Activated CD8-positive, alpha-beta memory T cell treated with anti-CD3 and anti-CD28 coated beads, Interleukin-2, amount 50 U/mL, for 48 hours (primary cell): Measurements from ENCODE around the gene CYP2C18.
"Not testable (repeated sequence)": the region's sequence is repeated elsewhere in the genome, so short reads cannot be mapped to it uniquely, and the experiment has no call there.

Source experiments
- DNase-seq: peaks from one replicate; pipeline ENCODE4 v3.0.0-alpha.2; 2020

The CYP2C18 gene

DNA sequence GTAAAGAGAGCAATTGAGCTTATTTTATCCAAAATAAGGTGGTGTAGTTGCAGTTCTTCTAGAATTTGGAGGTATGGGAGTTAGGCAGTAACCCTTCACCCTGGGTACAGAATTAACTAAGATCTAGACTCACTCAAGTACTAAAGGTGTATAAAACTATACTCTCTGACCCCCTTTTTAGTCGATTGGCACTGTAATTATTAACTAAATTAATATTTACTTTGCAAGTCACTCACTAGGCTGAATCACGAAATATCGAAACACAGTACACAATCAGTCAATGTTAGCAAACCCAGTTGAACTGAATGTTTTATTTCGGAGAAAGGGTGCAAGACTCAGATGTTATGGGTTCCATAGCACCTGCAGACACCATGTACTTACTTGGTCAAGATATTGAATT is 64.3 kb downstream of the CYP2C18 start:
- no peak for DNase-seq

- no peak for DNase-seq
These were observed 74.4 kb downstream of the CYP2C18 start for GRCh38 chr10:94757916-94758315.

DNA sequence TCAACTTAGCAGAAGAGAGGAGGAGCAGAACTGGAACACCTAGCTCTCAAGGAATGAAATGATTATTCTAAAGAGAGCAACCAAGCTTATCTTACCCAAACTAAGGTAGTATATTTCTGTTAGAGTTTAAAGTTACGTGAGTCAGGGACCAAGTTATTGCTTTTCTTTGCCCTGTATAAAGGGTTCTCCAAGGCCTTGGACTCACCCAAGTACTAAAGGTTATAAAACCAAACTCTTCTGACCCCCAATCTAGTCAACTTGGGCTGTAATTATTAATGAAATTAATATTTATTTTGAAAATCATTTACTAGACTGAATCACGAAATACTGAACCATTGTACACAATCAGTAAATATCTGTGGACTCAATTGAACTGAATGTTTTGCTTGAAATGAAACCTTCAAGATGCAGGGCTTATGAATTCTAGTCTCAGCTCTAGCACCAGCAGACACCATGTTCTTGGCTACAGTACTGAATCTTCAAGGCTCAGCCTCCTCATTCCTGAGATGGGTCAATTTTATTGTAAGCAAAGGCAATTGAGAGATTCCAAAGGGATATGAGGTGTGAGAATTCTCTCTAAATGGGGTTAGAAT is 77.2 kb downstream of the CYP2C18 start:
- no peak for DNase-seq

DNA sequence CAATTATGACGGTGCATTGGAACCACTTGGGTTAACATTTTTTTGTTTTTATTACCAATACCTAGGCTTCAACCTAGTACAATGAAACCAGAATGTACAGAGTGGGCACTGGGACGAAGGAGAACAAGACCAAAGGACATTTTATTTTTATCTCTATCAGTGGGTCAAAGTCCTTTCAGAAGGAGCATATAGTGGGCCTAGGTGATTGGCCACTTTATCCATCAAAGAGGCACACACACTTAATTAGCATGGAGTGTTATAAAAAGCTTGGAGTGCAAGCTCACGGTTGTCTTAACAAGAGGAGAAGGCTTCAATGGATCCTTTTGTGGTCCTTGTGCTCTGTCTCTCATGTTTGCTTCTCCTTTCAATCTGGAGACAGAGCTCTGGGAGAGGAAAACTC is 78.9 kb downstream of the CYP2C18 start, which contains the start of gene CYP2C19:
TSS of gene CYP2C19 (plus strand) at position 289 of the 400 bp plus-strand sequence. CDS start at position 314, 25 bp downstream.
- DNase-seq, result no peak

- not testable (repeated sequence) for DNase-seq
These were observed 91.9 kb downstream of the CYP2C18 start for GRCh38 chr10:94775425-94775824.

GRCh38 chr10:94777886-94778458 is 94.4 kb downstream of the CYP2C18 start:
- no peak for DNase-seq

DNA sequence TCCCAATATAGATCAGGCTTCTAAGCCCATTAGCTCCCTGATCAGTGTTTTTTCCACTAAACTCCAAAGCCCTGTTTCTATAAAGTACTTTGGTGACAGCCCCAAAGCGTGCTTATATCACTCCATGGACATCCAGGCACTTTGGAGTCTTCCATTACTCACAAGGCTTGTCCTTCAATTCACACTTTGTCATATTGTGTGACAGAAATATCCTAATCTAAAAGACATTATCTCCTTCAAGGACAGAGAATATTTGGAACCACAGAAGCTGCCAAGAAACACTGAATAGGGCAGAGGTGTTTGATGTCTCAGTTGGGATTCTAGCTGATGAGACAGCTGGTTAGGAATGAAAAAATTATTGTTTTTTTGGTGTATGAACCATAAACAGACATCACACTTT is 97.3 kb downstream of the CYP2C18 start:
- DNase-seq, result no peak

GRCh38 chr10:94784256-94784655 is 100.7 kb downstream of the CYP2C18 start:
- DNase-seq, result no peak

DNA sequence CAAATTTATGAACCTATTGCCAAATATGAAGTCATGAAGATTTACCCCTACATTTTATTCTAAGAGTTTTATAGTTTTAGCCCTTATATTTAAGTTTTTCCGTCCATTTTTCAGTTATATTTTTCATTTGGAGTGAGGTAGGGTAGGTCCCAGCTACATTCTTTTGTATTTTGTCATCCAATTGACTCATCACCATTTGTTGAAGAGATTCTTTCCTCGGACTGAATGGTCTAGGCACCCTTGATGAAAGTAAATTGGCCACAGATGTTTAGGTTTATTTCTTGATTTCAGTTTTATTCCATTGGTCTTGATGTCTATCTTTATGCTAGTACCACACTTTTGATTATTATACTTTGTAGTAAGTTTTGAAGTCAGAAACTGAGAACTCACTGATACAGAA is 101.7 kb downstream of the CYP2C18 start:
- no peak for DNase-seq
